GM21526 (cell line): ENCODE measurements around the gene SAV1.
"Not testable (repeated sequence)": the region's sequence is repeated elsewhere in the genome, so short reads cannot be mapped to it uniquely, and the experiment has no call there.

Experiments used
- ATAC-seq: cut with Tn5 transposase; IDR thresholded peaks from one replicate; pipeline ENCODE4 v1.9.1; 2021; ENCODE audit warnings: moderate library complexity; ENCODE audit not compliant: unreplicated experiment, low FRiP score

Gene SAV1

GRCh38 chr14:50666772-50667683 lies 1.1 kb downstream of the SAV1 start:
- no peak for ATAC-seq

GRCh38 chr14:50665300-50665699 lies 2.8 kb downstream of the SAV1 start:
- not testable (repeated sequence) for ATAC-seq

GRCh38 chr14:50664579-50664978 lies 3.5 kb downstream of the SAV1 start:
- not testable (repeated sequence) for ATAC-seq

GRCh38 chr14:50659327-50659974 lies 8.7 kb downstream of the SAV1 start:
- no peak for ATAC-seq

GRCh38 chr14:50658203-50658602 lies 9.9 kb downstream of the SAV1 start:
- no peak for ATAC-seq

GRCh38 chr14:50657753-50658152 lies 10.4 kb downstream of the SAV1 start:
- no peak for ATAC-seq

- ATAC-seq = no peak
Measured at GRCh38 chr14:50656776-50657175, 11.3 kb downstream of the SAV1 start.

- no peak for ATAC-seq
Measured at GRCh38 chr14:50649691-50650090, 18.4 kb downstream of the SAV1 start.

- no peak for ATAC-seq
Measured at GRCh38 chr14:50647753-50648152, 20.4 kb downstream of the SAV1 start.

GRCh38 chr14:50647282-50647681 lies 20.8 kb downstream of the SAV1 start:
- ATAC-seq = peak; percentile 95

GRCh38 chr14:50635141-50635540 lies 33.0 kb downstream of the SAV1 start:
- ATAC-seq = no peak

GRCh38 chr14:50633954-50634353 lies 34.2 kb downstream of the SAV1 start:
- no peak for ATAC-seq

- ATAC-seq = no peak
Measured at GRCh38 chr14:50631408-50631821, 36.7 kb downstream of the SAV1 start.

- not testable (repeated sequence) for ATAC-seq
Measured at GRCh38 chr14:50624947-50625346, 43.2 kb downstream of the SAV1 start.

GRCh38 chr14:50624447-50624846 lies 43.7 kb downstream of the SAV1 start:
- ATAC-seq = no peak

GRCh38 chr14:50622978-50623377 lies 45.1 kb downstream of the SAV1 start:
- no peak for ATAC-seq

GRCh38 chr14:50620341-50620740 lies 47.8 kb downstream of the SAV1 start:
- ATAC-seq = no peak

- ATAC-seq = no peak
Measured at GRCh38 chr14:50619569-50620141, 48.5 kb downstream of the SAV1 start.

GRCh38 chr14:50616275-50616674 lies 51.8 kb downstream of the SAV1 start:
- ATAC-seq = no peak

- ATAC-seq = no peak
Measured at GRCh38 chr14:50615552-50615951, 52.6 kb downstream of the SAV1 start.

- ATAC-seq = no peak
Measured at GRCh38 chr14:50615056-50615455, 53.0 kb downstream of the SAV1 start.
